ENCODE measurements around the gene PICALM.

The PICALM gene

GRCh38 chr11:86043765-86044503, 24.9 kb downstream of the PICALM start:
- no peak for DNase-seq

- peak; percentile 77 for DNase-seq
Measured at GRCh38 chr11:86041975-86042378, 26.9 kb downstream of the PICALM start.

GRCh38 chr11:86040919-86041850, 27.7 kb downstream of the PICALM start:
- DNase-seq: no peak

- DNase-seq: no peak
Measured at GRCh38 chr11:86039094-86039493, 29.8 kb downstream of the PICALM start.

- no peak for DNase-seq
Measured at GRCh38 chr11:86037743-86038142, 31.1 kb downstream of the PICALM start.

- DNase-seq: no peak
Measured at GRCh38 chr11:86035920-86036319, 33.0 kb downstream of the PICALM start.

GRCh38 chr11:86035164-86035563, 33.7 kb downstream of the PICALM start:
- no peak for DNase-seq

GRCh38 chr11:86034710-86035109, 34.2 kb downstream of the PICALM start:
- DNase-seq: peak; percentile 30

GRCh38 chr11:86021377-86021776, 47.5 kb downstream of the PICALM start:
- no peak for DNase-seq

GRCh38 chr11:86018249-86018648, 50.6 kb downstream of the PICALM start:
- DNase-seq: no peak

- no peak for DNase-seq
Measured at GRCh38 chr11:86016451-86016850, 52.4 kb downstream of the PICALM start.

- DNase-seq: no peak
Measured at GRCh38 chr11:86015699-86016098, 53.2 kb downstream of the PICALM start.

- DNase-seq: no peak
Measured at GRCh38 chr11:86014221-86014620, 54.7 kb downstream of the PICALM start.

GRCh38 chr11:86013713-86014112, 55.2 kb downstream of the PICALM start:
- DNase-seq: no peak

- DNase-seq: no peak
Measured at GRCh38 chr11:86011175-86011574, 57.7 kb downstream of the PICALM start.

GRCh38 chr11:86003654-86004053, 65.2 kb downstream of the PICALM start:
- DNase-seq: peak; percentile 31

GRCh38 chr11:86002431-86002830, 66.5 kb downstream of the PICALM start:
- DNase-seq: no peak

GRCh38 chr11:85991508-85991907, 77.4 kb downstream of the PICALM start:
- DNase-seq: no peak

GRCh38 chr11:85989746-85990145, 79.1 kb downstream of the PICALM start:
- DNase-seq: no peak

GRCh38 chr11:85988780-85989179, 80.1 kb downstream of the PICALM start:
- no peak for DNase-seq

- DNase-seq: no peak
Measured at GRCh38 chr11:85977751-85978160, 91.1 kb downstream of the PICALM start.

- no peak for DNase-seq
Measured at GRCh38 chr11:85976525-85976924, 92.4 kb downstream of the PICALM start.

- no peak for DNase-seq
Measured at GRCh38 chr11:85974122-85974521, 94.8 kb downstream of the PICALM start.

GRCh38 chr11:85970593-85970992, 98.3 kb downstream of the PICALM start:
- DNase-seq: no peak

Data from NCI-H1105 treated with DMSO at 0.1 percent for 48 hours (cell line).